Left lung (tissue), 10 donors: ENCODE data around the gene SLCO3A1. TPM values are rescaled to one million over a fixed set of nuclear protein-coding genes. Genes with fewer than 3 reads are reported as not detected.

ENCODE experiments used
- ATAC-seq: fragments of 200-7000 bp; cut with Tn5 transposase; one replicate; pipeline ENCODE4 v1.9.1; 2020; ENCODE audit warnings: moderate library complexity
- DNase-seq, 4 donors: peaks; one replicate each; pipeline ENCODE4 v3.0.0-alpha.2; 2013 to 2020
- H3K27ac ChIP-seq, 2 donors: fragments of 200-600 bp; sonication (generic) in 1 of 2; one replicate each; pipeline versions ENCODE4 v1.5.0 to v1.8.0; 2020 to 2021
- H3K27me3 ChIP-seq, 2 donors: fragments of 200-600 bp; sonication (generic) in 1 of 2; one replicate each; pipeline versions ENCODE4 v1.5.0 to v1.8.0; 2020 to 2021
- H3K36me3 ChIP-seq, 2 donors: fragments of 200-600 bp; sonication (generic) in 1 of 2; one replicate each; pipeline versions ENCODE4 v1.5.0 to v1.8.0; 2020 to 2021
- H3K4me1 ChIP-seq, 2 donors: fragments of 200-600 bp; one replicate each; pipeline ENCODE4 v1.8.0; 2021
- H3K4me3 ChIP-seq, 2 donors: fragments of 200-600 bp; sonication (generic) in 1 of 2; one replicate each; pipeline versions ENCODE4 v1.5.0 to v1.8.0; 2020 to 2021; ENCODE audit warnings: mild to moderate bottlenecking in 1 of 2
- H3K9me3 ChIP-seq, 2 donors: fragments of 200-600 bp; sonication (generic) in 1 of 2; one replicate each; pipeline versions ENCODE4 v1.5.0 to v1.8.0; 2020 to 2021
- intact Hi-C, 2 donors: fragments of 100-400 bp; cut with DNase I; formaldehyde crosslinking; loops; one replicate each; pipeline versions ENCODE4 v1.11.2 to v1.14.2; 2022
- polyA plus RNA-seq, 6 donors: library from polyadenylated mRNA; unstranded; fragments of 120-200 nt; gene quantifications; one replicate each; pipeline ENCODE4 v1.2.1, GENCODE V29; 2013; ENCODE audit not compliant: insufficient read length in 6 of 6
- total RNA-seq, 2 donors: library from RNA; stranded (reverse); fragmentation: NEBNext Ultra II Directional; extraction: Animal tissue kit (Norgen Biotek cat#: 25700); gene quantifications; one replicate each; pipeline ENCODE4 v1.2.1, GENCODE V29; 2021
- TF ChIP-seq, protein P1 (sequence below), 2 donors: fragments of 200-600 bp; sonication (generic) in 1 of 2; IDR thresholded peaks; one replicate each; pipeline versions ENCODE4 v1.5.0 to v1.8.0; 2021; ENCODE audit warnings: antibody characterized with exemption in 2 of 2
- donor health status: DM: no; HTN: yes; CAD: no.
- donor health status: DM: no; HTN: no; CAD: no.

The SLCO3A1 gene
- total and polyA plus RNA-seq, 8 donors: 7.7 to 49.0 (median 11.9) TPM

DNA sequence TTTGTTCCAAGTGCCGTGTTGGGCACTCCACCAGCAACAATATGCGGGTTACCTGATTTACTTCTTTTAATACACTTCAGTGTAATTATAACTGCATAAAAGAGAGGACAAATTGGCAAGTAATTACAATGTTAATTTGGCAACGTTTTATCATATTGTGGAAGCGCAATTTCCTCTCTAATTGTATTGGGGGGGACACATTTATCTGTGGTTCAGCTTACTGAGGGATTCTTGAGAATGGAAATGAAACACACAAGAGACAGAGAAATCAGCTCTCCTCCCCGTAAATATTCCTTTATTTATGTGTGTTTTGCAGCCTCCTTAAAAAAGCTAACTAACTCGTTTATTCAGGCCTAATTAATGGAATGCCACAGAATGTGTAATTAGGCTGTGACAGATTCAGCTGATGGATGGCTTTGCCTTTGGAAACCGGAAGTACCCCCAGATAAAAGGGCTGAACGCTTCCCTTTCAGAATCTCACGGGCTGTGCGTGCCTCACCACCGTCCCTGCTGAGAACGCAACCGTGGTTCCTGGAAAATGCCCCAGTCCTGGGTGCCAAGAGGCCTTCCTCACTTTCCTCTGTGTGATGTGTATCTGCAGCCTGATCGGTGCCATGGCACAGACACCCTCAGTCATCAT is 293.1 kb downstream of the SLCO3A1 start:
- ATAC-seq: no peak
- Histone ChIP-seq H3K4me1 (no peaks in the 10 kb centered on the region), H3K36me3 (peaks cover 0 to 57% of the 10 kb centered on the region in 2 donors), H3K27ac (no peak overlapping the region), H3K4me3 (no peak overlapping the region), H3K27me3 (no peaks in the 10 kb centered on the region), H3K9me3 (no peaks in the 10 kb centered on the region)
- intact Hi-C loops: no loop called here
- no peak for DNase-seq
- TF ChIP-seq, protein P1, sequence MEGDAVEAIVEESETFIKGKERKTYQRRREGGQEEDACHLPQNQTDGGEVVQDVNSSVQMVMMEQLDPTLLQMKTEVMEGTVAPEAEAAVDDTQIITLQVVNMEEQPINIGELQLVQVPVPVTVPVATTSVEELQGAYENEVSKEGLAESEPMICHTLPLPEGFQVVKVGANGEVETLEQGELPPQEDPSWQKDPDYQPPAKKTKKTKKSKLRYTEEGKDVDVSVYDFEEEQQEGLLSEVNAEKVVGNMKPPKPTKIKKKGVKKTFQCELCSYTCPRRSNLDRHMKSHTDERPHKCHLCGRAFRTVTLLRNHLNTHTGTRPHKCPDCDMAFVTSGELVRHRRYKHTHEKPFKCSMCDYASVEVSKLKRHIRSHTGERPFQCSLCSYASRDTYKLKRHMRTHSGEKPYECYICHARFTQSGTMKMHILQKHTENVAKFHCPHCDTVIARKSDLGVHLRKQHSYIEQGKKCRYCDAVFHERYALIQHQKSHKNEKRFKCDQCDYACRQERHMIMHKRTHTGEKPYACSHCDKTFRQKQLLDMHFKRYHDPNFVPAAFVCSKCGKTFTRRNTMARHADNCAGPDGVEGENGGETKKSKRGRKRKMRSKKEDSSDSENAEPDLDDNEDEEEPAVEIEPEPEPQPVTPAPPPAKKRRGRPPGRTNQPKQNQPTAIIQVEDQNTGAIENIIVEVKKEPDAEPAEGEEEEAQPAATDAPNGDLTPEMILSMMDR (IDR thresholded peaks at IDR 0.05): no peak

DNA sequence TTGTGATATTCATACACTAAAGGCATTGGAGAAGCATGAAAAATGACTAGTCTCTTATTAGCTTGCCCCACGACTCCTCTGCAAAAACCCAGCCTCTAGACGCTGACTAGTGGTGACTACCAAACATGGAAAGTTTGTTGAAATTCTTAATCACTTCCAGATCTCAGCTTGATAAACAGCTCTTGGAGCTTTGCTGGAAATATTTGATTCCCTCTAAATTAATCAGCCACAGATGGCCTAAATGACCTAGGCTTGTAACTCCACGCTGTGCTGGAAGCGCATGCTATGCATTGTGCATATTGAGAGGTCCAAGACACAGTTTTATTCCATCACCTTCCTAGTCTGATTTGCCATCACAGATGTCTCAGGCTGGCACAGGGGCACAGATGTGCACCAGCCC is 295.5 kb downstream of the SLCO3A1 start:
- peaks cover 0 to 77% of the 10 kb centered on the region in 2 donors for H3K36me3 ChIP-seq
- no peak for ATAC-seq

DNA sequence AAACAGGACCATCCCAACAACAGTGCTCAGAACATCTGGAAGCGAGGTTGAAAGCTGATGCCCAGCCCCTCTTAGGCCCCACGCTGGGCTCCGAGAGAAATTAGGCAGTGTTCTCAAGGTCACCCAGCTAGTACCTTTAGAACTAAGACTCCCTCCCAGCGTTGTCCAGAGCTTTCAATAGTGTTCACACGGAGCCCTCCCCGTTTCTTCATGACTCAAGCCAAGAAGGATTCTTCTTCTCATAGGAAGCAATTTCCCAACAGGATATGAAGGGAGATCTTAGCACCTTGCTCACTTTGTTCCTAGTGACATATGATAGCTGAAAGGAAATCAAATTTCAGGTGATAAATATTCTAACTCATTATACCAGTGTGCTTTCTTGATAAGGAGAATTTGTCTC is 296.0 kb downstream of the SLCO3A1 start:
- peaks cover 0 to 80% of the 10 kb centered on the region in 2 donors for H3K36me3 ChIP-seq
- intact Hi-C loops: no loop called here
- H3K9me3 ChIP-seq: no peaks in the 10 kb centered on the region
- TF ChIP-seq, protein P1 (IDR thresholded peaks at IDR 0.05): no peak
- DNase-seq: no peak
- H3K27me3 ChIP-seq: no peaks in the 10 kb centered on the region
- no peak overlapping the region for H3K4me3 ChIP-seq
- ATAC-seq: no peak
- no peak overlapping the region for H3K27ac ChIP-seq
- no peaks in the 10 kb centered on the region for H3K4me1 ChIP-seq

More for the DNA sequence above, 295.5 kb downstream of the SLCO3A1 start:
- H3K4me3 ChIP-seq: no peak overlapping the region
- intact Hi-C loops: no loop called here
- no peak for DNase-seq
- no peak overlapping the region for H3K27ac ChIP-seq
- TF ChIP-seq, protein P1 (IDR thresholded peaks at IDR 0.05): no peak
- no peaks in the 10 kb centered on the region for H3K27me3 ChIP-seq
- no peaks in the 10 kb centered on the region for H3K9me3 ChIP-seq
- H3K4me1 ChIP-seq: no peaks in the 10 kb centered on the region

DNA sequence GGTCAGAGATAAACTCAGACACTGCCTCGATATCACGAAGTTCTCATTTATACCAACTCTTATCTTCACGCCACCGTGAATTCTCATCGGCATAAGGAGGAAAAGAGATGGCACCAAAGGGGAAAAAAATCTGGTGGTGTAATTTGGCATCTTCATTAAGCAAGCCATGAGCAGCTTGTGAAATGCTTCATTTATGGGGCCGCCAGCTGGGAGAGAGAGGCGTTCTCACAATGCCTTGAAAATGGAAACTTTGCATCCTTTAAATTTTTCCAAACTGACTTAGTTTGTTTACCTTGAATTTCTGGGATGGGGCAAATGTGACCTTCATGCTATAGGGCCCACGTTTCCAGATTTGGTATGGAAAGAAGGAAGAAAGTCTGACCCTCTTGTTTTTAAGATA is 297.7 kb downstream of the SLCO3A1 start:
- Histone ChIP-seq H3K27ac (no peak overlapping the region), H3K9me3 (no peaks in the 10 kb centered on the region), H3K27me3 (no peaks in the 10 kb centered on the region), H3K36me3 (peaks cover 0 to 95% of the 10 kb centered on the region in 2 donors), H3K4me1 (no peaks in the 10 kb centered on the region), H3K4me3 (no peak overlapping the region)
- intact Hi-C loops: no loop called here
- no peak for ATAC-seq
- TF ChIP-seq, protein P1 (IDR thresholded peaks at IDR 0.05): no peak
- no peak for DNase-seq

DNA sequence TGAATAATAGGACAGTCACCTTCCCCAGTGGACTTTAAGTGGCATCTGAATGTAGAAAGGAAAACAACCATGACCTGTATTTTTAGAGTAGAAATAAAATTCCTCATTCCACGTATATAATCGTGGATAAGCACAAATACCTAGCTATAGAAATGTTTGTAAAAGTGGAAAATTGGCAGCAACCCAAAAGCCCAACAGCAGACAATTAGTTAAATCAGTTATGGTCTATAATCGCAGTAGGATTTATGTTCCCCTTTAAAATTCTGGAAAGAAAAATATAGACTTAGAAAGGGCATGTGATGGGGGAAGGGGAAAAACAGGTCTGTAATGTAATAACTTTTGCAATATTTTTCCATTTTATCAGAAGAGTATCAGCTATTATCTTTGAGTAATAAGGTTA is 298.2 kb downstream of the SLCO3A1 start:
- H3K36me3 ChIP-seq: peaks cover 0 to 94% of the 10 kb centered on the region in 2 donors
- no peak overlapping the region for H3K27ac ChIP-seq
- intact Hi-C loops: no loop called here
- TF ChIP-seq, protein P1 (IDR thresholded peaks at IDR 0.05): no peak
- no peaks in the 10 kb centered on the region for H3K4me1 ChIP-seq
- ATAC-seq (no peak), DNase-seq (no peak)
- H3K4me3 ChIP-seq: no peak overlapping the region
- no peaks in the 10 kb centered on the region for H3K9me3 ChIP-seq
- no peaks in the 10 kb centered on the region for H3K27me3 ChIP-seq
